Measurements from ENCODE around the gene CCDC186.
A peak's percentile ranks its signal among the peaks of the same experiment; 100 is the strongest.
"Not testable (repeated sequence)": the region's sequence is repeated elsewhere in the genome, so short reads cannot be mapped to it uniquely, and the experiment has no call there.

Gene CCDC186

DNA sequence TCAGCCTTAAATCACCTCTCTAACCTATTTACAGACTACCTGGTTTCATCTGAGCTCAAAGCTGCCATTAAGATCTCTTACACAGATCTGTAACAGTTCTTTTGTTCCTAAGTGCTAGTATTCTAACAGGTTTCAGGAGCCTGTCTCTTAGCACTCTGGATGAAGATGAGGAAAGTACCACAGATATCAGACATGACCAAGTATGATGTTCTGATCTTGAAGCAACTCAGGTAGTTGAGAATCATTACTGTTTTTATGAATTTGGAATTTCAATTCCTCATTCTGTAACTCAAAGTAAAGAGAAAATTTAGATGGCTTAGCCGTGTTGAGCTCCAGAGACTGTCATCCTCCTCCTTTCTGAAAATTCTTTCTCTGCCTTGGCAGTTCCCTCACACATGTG, 30.8 kb downstream of the CCDC186 start:
- Histone ChIP-seq H3K4me3 (ENCODE audit: insufficient read depth in 1 of 2, low read depth in 1 of 2, low read length in 2 of 2) (no peak overlapping the region), H2BK5ac (ENCODE audit: low read depth, low read length, poor library complexity, severe bottlenecking) (no peak overlapping the region), H3K23ac (ENCODE audit: low read length in 2 of 2) (no peak overlapping the region), H3K27me3 (ENCODE audit: control insufficient read depth in 1 of 2, insufficient read depth in 1 of 2, low read length in 2 of 2) (no peaks in the 10 kb centered on the region), H4K91ac (ENCODE audit: low read length) (no peak overlapping the region), H3K9ac (ENCODE audit: low read length) (no peak overlapping the region), H2BK120ac (ENCODE audit: low read depth, low read length) (no peak overlapping the region), H3K4ac (ENCODE audit: low read depth in 1 of 2, low read length in 2 of 2) (no peak overlapping the region), H3K18ac (ENCODE audit: low read depth in 1 of 2, low read length in 2 of 2) (no peak overlapping the region), H2AK5ac (ENCODE audit: low read length, severe bottlenecking) (no peak overlapping the region), H3K27ac (ENCODE audit: low read length, poor library complexity, severe bottlenecking) (no peak overlapping the region), H3K14ac (ENCODE audit: low read length in 2 of 2) (no peak overlapping the region), H3K36me3 (ENCODE audit: control insufficient read depth in 1 of 2, insufficient read depth in 2 of 2, low read depth in 1 of 2, low read length in 2 of 2) (peaks cover 15 to 51% of the 10 kb centered on the region in 2 experiments), H4K8ac (ENCODE audit: low read length) (no peak overlapping the region), H2BK12ac (ENCODE audit: low read length in 2 of 2) (no peak overlapping the region), H3K79me1 (replicated peaks; ENCODE audit: low read length, poor library complexity, severe bottlenecking) (peaks cover 8% of the 10 kb centered on the region), H3K4me2 (ENCODE audit: low read length, poor library complexity, severe bottlenecking) (no peak overlapping the region), H2BK15ac (ENCODE audit: low read depth, poor library complexity, severe bottlenecking) (no peak overlapping the region), H3K4me1 (ENCODE audit: control insufficient read depth, insufficient read depth, low read depth, low read length) (no peaks in the 10 kb centered on the region), H2AFZ (ENCODE audit: low read depth, low read length) (no peak overlapping the region), H3K9me3 (ENCODE audit: control insufficient read depth, low read length) (no peaks in the 10 kb centered on the region)
- DNase-seq, result no peak
- 100% methylated on average over 1 of the region's 1 CpG for WGBS

DNA sequence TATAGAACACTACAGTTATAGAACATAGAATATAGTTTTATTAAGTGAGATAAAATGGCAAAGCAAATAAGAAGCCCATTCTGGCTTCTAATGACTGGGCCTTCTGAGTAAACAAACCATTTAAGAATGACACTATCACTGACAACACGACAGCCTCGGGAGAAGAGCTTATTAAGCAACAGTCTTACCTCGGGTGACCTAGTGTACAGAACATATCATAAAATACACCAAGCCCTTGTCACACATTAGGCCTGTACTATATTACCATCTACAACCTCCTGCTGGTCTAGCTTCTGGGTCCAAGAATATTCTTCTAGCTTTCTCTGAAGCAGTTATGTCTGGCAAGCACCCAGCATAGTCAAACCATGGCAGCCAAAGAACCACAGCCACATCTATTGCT, 32.0 kb downstream of the CCDC186 start:
- Histone ChIP-seq H3K23ac (ENCODE audit: low read length in 2 of 2) (no peak overlapping the region), H3K4me2 (ENCODE audit: low read length, poor library complexity, severe bottlenecking) (no peak overlapping the region), H3K27me3 (ENCODE audit: control insufficient read depth in 1 of 2, insufficient read depth in 1 of 2, low read length in 2 of 2) (no peaks in the 10 kb centered on the region), H2BK12ac (ENCODE audit: low read length in 2 of 2) (no peak overlapping the region), H2AFZ (ENCODE audit: low read depth, low read length) (no peak overlapping the region), H4K91ac (ENCODE audit: low read length) (no peak overlapping the region), H3K4ac (ENCODE audit: low read depth in 1 of 2, low read length in 2 of 2) (no peak overlapping the region), H3K79me1 (replicated peaks; ENCODE audit: low read length, poor library complexity, severe bottlenecking) (peaks cover 2% of the 10 kb centered on the region), H2BK120ac (ENCODE audit: low read depth, low read length) (no peak overlapping the region), H3K14ac (ENCODE audit: low read length in 2 of 2) (no peak overlapping the region), H3K4me1 (ENCODE audit: control insufficient read depth, insufficient read depth, low read depth, low read length) (no peaks in the 10 kb centered on the region), H3K18ac (ENCODE audit: low read depth in 1 of 2, low read length in 2 of 2) (no peak overlapping the region), H2BK5ac (ENCODE audit: low read depth, low read length, poor library complexity, severe bottlenecking) (no peak overlapping the region), H4K8ac (ENCODE audit: low read length) (no peak overlapping the region), H3K36me3 (ENCODE audit: control insufficient read depth in 1 of 2, insufficient read depth in 2 of 2, low read depth in 1 of 2, low read length in 2 of 2) (peaks cover 14 to 44% of the 10 kb centered on the region in 2 experiments), H3K27ac (ENCODE audit: low read length, poor library complexity, severe bottlenecking) (no peak overlapping the region), H2BK15ac (ENCODE audit: low read depth, poor library complexity, severe bottlenecking) (no peak overlapping the region), H3K9me3 (ENCODE audit: control insufficient read depth, low read length) (no peaks in the 10 kb centered on the region), H3K9ac (ENCODE audit: low read length) (no peak overlapping the region), H2AK5ac (ENCODE audit: low read length, severe bottlenecking) (no peak overlapping the region), H3K4me3 (ENCODE audit: insufficient read depth in 1 of 2, low read depth in 1 of 2, low read length in 2 of 2) (no peak overlapping the region)
- WGBS, result 59% methylated on average over 3 of the region's 3 CpGs
- peak; percentile 21 for DNase-seq

DNA sequence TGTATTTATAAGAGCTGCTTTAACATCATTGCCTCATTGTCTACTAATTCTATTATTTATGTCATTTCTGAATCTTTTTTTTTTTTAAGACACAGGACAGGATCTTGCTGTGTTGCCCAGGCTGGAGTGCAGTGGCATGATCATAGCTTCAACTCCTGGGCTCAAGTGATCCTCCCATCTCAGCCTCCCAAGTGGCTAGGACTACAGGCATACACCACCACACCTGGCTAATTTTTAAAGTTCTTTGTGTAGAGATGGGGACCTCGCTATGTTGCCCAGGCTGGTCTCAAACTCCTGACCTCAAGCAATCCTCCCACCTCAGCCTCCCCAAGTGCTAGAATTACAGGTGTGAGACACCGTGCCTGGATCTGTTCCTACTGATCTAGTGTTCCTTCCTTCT, 33.2 kb downstream of the CCDC186 start:
- not testable (repeated sequence) for H3K27ac ChIP-seq (ENCODE audit: low read length, poor library complexity, severe bottlenecking); H2BK5ac ChIP-seq (ENCODE audit: low read depth, low read length, poor library complexity, severe bottlenecking); H3K18ac ChIP-seq (ENCODE audit: low read depth in 1 of 2, low read length in 2 of 2); H3K4me2 ChIP-seq (ENCODE audit: low read length, poor library complexity, severe bottlenecking); H3K79me1 ChIP-seq (replicated peaks; ENCODE audit: low read length, poor library complexity, severe bottlenecking); H2AFZ ChIP-seq (ENCODE audit: low read depth, low read length); H2BK12ac ChIP-seq (ENCODE audit: low read length in 2 of 2); H3K14ac ChIP-seq (ENCODE audit: low read length in 2 of 2); H3K9ac ChIP-seq (ENCODE audit: low read length); H3K4me3 ChIP-seq (ENCODE audit: insufficient read depth in 1 of 2, low read depth in 1 of 2, low read length in 2 of 2); DNase-seq; H4K8ac ChIP-seq (ENCODE audit: low read length); H3K4me1 ChIP-seq (ENCODE audit: control insufficient read depth, insufficient read depth, low read depth, low read length); H2AK5ac ChIP-seq (ENCODE audit: low read length, severe bottlenecking); H2BK120ac ChIP-seq (ENCODE audit: low read depth, low read length); H3K27me3 ChIP-seq (ENCODE audit: control insufficient read depth in 1 of 2, insufficient read depth in 1 of 2, low read length in 2 of 2); H3K23ac ChIP-seq (ENCODE audit: low read length in 2 of 2); H4K91ac ChIP-seq (ENCODE audit: low read length); H3K9me3 ChIP-seq (ENCODE audit: control insufficient read depth, low read length); H2BK15ac ChIP-seq (ENCODE audit: low read depth, poor library complexity, severe bottlenecking); H3K4ac ChIP-seq (ENCODE audit: low read depth in 1 of 2, low read length in 2 of 2)
- H3K36me3 ChIP-seq (ENCODE audit: control insufficient read depth in 1 of 2, insufficient read depth in 2 of 2, low read depth in 1 of 2, low read length in 2 of 2), result peaks cover 17 to 55% of the 10 kb centered on the region in 2 experiments
- 100% methylated on average over 2 of the region's 2 CpGs for WGBS

DNA sequence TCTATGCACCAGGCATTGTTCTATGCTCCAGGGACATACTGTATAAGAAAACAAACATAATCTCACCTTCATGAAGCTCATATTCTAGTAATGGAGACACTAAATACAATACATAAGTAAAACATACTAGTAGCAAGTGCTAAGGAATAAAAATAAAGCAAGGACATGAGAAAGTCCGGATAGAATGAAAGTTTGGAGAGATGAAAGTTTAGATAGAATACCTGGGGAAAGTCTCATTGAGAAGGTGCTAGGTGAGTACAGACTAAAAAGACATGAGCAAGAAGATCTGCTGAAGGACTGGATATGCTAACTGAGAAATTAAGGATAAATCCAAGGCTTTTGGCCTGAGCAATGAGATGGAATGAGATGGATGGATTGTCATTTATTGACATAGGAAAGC, 34.0 kb downstream of the CCDC186 start:
- Histone ChIP-seq H3K4me3 (ENCODE audit: insufficient read depth in 1 of 2, low read depth in 1 of 2, low read length in 2 of 2) (no peak overlapping the region), H3K79me1 (replicated peaks; ENCODE audit: low read length, poor library complexity, severe bottlenecking) (peaks cover 2% of the 10 kb centered on the region), H3K36me3 (ENCODE audit: control insufficient read depth in 1 of 2, insufficient read depth in 2 of 2, low read depth in 1 of 2, low read length in 2 of 2) (peaks cover 17 to 62% of the 10 kb centered on the region in 2 experiments), H3K9ac (ENCODE audit: low read length) (no peak overlapping the region), H3K27ac (ENCODE audit: low read length, poor library complexity, severe bottlenecking) (no peak overlapping the region), H4K91ac (ENCODE audit: low read length) (no peak overlapping the region), H3K27me3 (ENCODE audit: control insufficient read depth in 1 of 2, insufficient read depth in 1 of 2, low read length in 2 of 2) (no peaks in the 10 kb centered on the region), H2AK5ac (ENCODE audit: low read length, severe bottlenecking) (no peak overlapping the region), H3K4ac (ENCODE audit: low read depth in 1 of 2, low read length in 2 of 2) (no peak overlapping the region), H3K4me1 (ENCODE audit: control insufficient read depth, insufficient read depth, low read depth, low read length) (no peaks in the 10 kb centered on the region), H2BK5ac (ENCODE audit: low read depth, low read length, poor library complexity, severe bottlenecking) (no peak overlapping the region), H4K8ac (ENCODE audit: low read length) (no peak overlapping the region), H3K23ac (ENCODE audit: low read length in 2 of 2) (no peak overlapping the region), H2AFZ (ENCODE audit: low read depth, low read length) (no peak overlapping the region), H3K9me3 (ENCODE audit: control insufficient read depth, low read length) (no peaks in the 10 kb centered on the region), H3K4me2 (ENCODE audit: low read length, poor library complexity, severe bottlenecking) (no peak overlapping the region), H3K14ac (ENCODE audit: low read length in 2 of 2) (no peak overlapping the region), H2BK12ac (ENCODE audit: low read length in 2 of 2) (no peak overlapping the region), H2BK120ac (ENCODE audit: low read depth, low read length) (no peak overlapping the region), H2BK15ac (ENCODE audit: low read depth, poor library complexity, severe bottlenecking) (no peak overlapping the region), H3K18ac (ENCODE audit: low read depth in 1 of 2, low read length in 2 of 2) (no peak overlapping the region)
- no peak for DNase-seq
- WGBS, result 54% methylated on average over 1 of the region's 1 CpG
